Kidney (tissue), 14 donors: Measurements from ENCODE around the gene WDR4. TPM values are rescaled to one million over a fixed set of nuclear protein-coding genes. Genes with fewer than 3 reads are reported as not detected.
"Not testable (repeated sequence)": the region's sequence is repeated elsewhere in the genome, so short reads cannot be mapped to it uniquely, and the experiment has no call there.

Source experiments
- DNase-seq, 5 donors: peaks; one replicate each; pipeline ENCODE4 v3.0.0-alpha.2; 2013 to 2020
- FAIRE-seq: peaks from 2 replicates; lab custom pipeline; 2012; peaks lifted over from hg19 to GRCh38; lab: Jason Lieb, UNC
- H3K27ac ChIP-seq, 2 donors: one replicate each; pipeline ENCODE4 v1.7.0; 2013; ENCODE audit warnings: low read depth in 2 of 2, low read length in 2 of 2, inconsistent platforms in 1 of 2
- H3K27me3 ChIP-seq: one replicate; pipeline ENCODE4 v1.7.1; 2013; ENCODE audit warnings: low read length, inconsistent platforms; ENCODE audit not compliant: control insufficient read depth, insufficient read depth
- H3K36me3 ChIP-seq, 3 donors: one replicate each; pipeline versions ENCODE4 v1.7.0 to v1.7.1; 2013; ENCODE audit warnings: low read length in 3 of 3, control low read depth in 1 of 3, inconsistent platforms in 1 of 3; ENCODE audit not compliant: insufficient read depth in 3 of 3, control insufficient read depth in 2 of 3
- H3K4me1 ChIP-seq, 3 donors: one replicate each; pipeline versions ENCODE4 v1.7.0 to v1.7.1; 2013; ENCODE audit warnings: low read length in 3 of 3, inconsistent platforms in 1 of 3, low read depth in 1 of 3; ENCODE audit not compliant: control insufficient read depth in 2 of 3, insufficient read depth in 2 of 3
- H3K4me3 ChIP-seq, 3 donors: one replicate each; pipeline versions ENCODE4 v1.7.0 to v1.8.1; 2013; ENCODE audit warnings: low read length in 3 of 3, control low read depth in 1 of 3, inconsistent platforms in 1 of 3
- H3K9ac ChIP-seq, 3 donors: one replicate each; pipeline versions ENCODE4 v1.7.0 to v1.7.1; 2013; ENCODE audit warnings: low read length in 3 of 3, control low read depth in 1 of 3, inconsistent platforms in 1 of 3
- H3K9me3 ChIP-seq, 3 donors: one replicate each; pipeline versions ENCODE4 v1.7.0 to v1.7.1; 2013; ENCODE audit warnings: low read length in 3 of 3, control low read depth in 1 of 3, inconsistent platforms in 1 of 3; ENCODE audit not compliant: control insufficient read depth in 2 of 3, insufficient read depth in 1 of 3
- intact Hi-C: fragments of 100-400 bp; cut with DNase I; formaldehyde crosslinking; loops from one replicate; pipeline ENCODE4 v1.11.1; 2022
- polyA plus RNA-seq: library from polyadenylated mRNA; stranded (reverse); fragments of 350-450 nt; fragmentation: Illumina TruSeq; extraction: RNeasy Lipid Tissue Mini Kit (QIAGEN cat#74804); gene quantifications from one replicate; pipeline ENCODE4 v1.2.3, GENCODE V29; 2014; ENCODE audit warnings: low read depth, low replicate concordance; ENCODE audit not compliant: insufficient read depth
- total RNA-seq: library from RNA; stranded (reverse); fragmentation: NEBNext Ultra II Directional; extraction: Animal tissue kit (Norgen Biotek cat#: 25700); gene quantifications from one replicate; pipeline ENCODE4 v1.2.1, GENCODE V29; 2021
- TF ChIP-seq, protein P1 (sequence below): IDR thresholded peaks from 3 replicates; pipeline ENCODE4 v1.5.1; 2012; ENCODE audit warnings: mild to moderate bottlenecking, moderate library complexity, borderline replicate concordance; ENCODE audit not compliant: insufficient read depth; ENCODE audit errors: extremely low read depth
- donor health status: control.
- donor health status: control.
- donor health status: control.
- donor health status: control.
- donor health status: control.
- donor health status: DM: yes; HTN: yes; CAD: no.
- donor health status: Normal renal cell carcinoma (clear cell type).

The WDR4 gene
- total and polyA plus RNA-seq, 2 donors from 2014 or later: 4.8 to 20.4 TPM

GRCh38 chr21:42841156-42841915, 38.0 kb downstream of the WDR4 start:
- intact Hi-C loops: no loop called here
- DNase-seq (peak in 2 of 5 donors; percentile 28 to 68), FAIRE-seq (no peak)
- Histone ChIP-seq H3K27ac (no peak overlapping the region), H3K9me3 (peaks cover 0 to 3% (median 0%) of the 10 kb centered on the region in 3 donors), H3K27me3 (no peaks in the 10 kb centered on the region), H3K9ac (no peak overlapping the region), H3K4me1 (no peaks in the 10 kb centered on the region), H3K36me3 (peaks cover 11 to 16% (median 12%) of the 10 kb centered on the region in 3 donors), H3K4me3 (no peak overlapping the region)
- TF ChIP-seq, protein P1, sequence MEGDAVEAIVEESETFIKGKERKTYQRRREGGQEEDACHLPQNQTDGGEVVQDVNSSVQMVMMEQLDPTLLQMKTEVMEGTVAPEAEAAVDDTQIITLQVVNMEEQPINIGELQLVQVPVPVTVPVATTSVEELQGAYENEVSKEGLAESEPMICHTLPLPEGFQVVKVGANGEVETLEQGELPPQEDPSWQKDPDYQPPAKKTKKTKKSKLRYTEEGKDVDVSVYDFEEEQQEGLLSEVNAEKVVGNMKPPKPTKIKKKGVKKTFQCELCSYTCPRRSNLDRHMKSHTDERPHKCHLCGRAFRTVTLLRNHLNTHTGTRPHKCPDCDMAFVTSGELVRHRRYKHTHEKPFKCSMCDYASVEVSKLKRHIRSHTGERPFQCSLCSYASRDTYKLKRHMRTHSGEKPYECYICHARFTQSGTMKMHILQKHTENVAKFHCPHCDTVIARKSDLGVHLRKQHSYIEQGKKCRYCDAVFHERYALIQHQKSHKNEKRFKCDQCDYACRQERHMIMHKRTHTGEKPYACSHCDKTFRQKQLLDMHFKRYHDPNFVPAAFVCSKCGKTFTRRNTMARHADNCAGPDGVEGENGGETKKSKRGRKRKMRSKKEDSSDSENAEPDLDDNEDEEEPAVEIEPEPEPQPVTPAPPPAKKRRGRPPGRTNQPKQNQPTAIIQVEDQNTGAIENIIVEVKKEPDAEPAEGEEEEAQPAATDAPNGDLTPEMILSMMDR: no peak

GRCh38 chr21:42840411-42841155, 38.8 kb downstream of the WDR4 start:
- H3K9ac ChIP-seq: no peak overlapping the region
- TF ChIP-seq, protein P1: no peak
- DNase-seq: peak in 2 of 5 donors; percentile 3
- H3K4me3 ChIP-seq: peak overlapping the region in 1 of 3 donors; percentile 20
- H3K27ac ChIP-seq: no peak overlapping the region
- peaks cover 0 to 3% (median 0%) of the 10 kb centered on the region in 3 donors for H3K9me3 ChIP-seq
- no peaks in the 10 kb centered on the region for H3K27me3 ChIP-seq
- FAIRE-seq: no peak
- intact Hi-C loops: no loop called here
- H3K36me3 ChIP-seq: peaks cover 11 to 16% (median 12%) of the 10 kb centered on the region in 3 donors
- H3K4me1 ChIP-seq: no peaks in the 10 kb centered on the region

DNA sequence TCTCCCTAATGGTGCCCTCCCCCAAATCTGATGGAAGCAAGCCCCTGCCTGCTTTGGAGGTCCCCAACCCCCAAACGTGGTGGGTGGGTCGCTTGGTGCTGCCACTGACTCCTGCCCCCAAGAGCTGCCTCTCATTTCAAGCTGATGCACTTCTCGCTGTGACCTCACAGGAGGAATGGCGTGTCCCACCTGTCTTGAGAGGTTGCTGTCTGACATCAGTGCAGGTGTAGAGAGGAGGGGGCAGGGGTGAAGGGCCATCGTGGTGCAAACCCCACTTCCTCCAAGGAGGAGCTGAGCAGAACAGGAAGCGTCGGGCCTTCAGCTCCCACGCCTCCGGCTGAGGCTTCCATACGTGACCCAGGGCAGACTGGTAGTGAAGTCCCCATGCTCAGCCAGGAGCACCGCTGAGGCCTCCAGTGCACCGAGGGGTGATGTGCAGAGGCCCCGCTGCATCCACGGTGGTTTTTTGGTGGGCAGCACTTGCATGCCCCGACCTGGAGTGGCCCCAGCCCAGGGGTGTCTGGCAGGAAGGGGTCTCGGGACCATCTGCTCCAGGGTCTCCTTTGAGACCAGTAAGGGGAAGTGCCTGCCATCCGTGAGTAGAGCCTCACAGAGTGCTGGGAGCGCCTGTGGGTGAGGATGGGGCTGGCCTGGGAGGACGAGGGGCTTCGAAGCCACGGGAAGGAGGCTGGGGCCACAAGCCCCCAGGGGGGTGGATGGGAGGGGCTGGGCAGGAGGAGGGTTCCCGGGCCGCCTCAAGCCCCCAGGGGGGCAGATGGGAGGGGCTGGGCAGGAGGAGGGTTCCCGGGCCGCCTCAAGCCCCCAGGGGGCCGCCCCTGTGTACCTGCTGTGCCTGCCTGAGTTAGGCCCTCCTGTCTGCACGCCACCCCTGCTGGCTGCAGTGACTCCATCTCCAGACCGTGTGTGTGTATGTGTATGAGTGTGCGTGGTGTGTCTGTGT, 39.8 kb downstream of the WDR4 start:
- TF ChIP-seq, protein P1: no peak
- intact Hi-C loops: no loop called here
- no peaks in the 10 kb centered on the region for H3K27me3 ChIP-seq

GRCh38 chr21:42838212-42838690, 41.1 kb downstream of the WDR4 start:
- H3K36me3 ChIP-seq: peaks cover 11 to 12% (median 12%) of the 10 kb centered on the region in 3 donors
- not testable (repeated sequence) for H3K4me1 ChIP-seq, H3K9ac ChIP-seq

More for the DNA sequence above, 39.8 kb downstream of the WDR4 start:
- Histone ChIP-seq H3K4me1 (no peaks in the 10 kb centered on the region), H3K4me3 (no peak overlapping the region), H3K36me3 (peaks cover 11 to 12% (median 12%) of the 10 kb centered on the region in 3 donors), H3K27ac (no peak overlapping the region), H3K9me3 (peaks cover 0 to 3% (median 0%) of the 10 kb centered on the region in 3 donors), H3K9ac (no peak overlapping the region)
- DNase-seq: peak in 2 of 5 donors; percentile 31 to 64
- no peak for FAIRE-seq

More at GRCh38 chr21:42838212-42838690, 41.1 kb downstream of the WDR4 start:
- H3K27me3 ChIP-seq, FAIRE-seq, H3K9me3 ChIP-seq, intact Hi-C loops, H3K4me3 ChIP-seq, H3K27ac ChIP-seq: not testable (repeated sequence)
- peak in 1 of 5 donors; percentile 4 for DNase-seq
